Stimulated activated naive B cell treated with anti-CD40 and anti-IgM and Interleukin-4, amounts not matched to agents 10 μg/mL and 1 μg/mL and 100 μg/mL, for 72 hours (primary cell): Measurements from ENCODE around the gene PPP2R2B.

Experiments
- ATAC-seq, 2 donors: fragments of 150-1000 bp; cut with Tn5 transposase; replicated peaks; 2 replicates each; pipeline ENCODE4 v1.10.0; 2021; ENCODE audit warnings: moderate library complexity in 1 of 2
- DNase-seq: peaks from one replicate; pipeline ENCODE4 v3.0.0; 2021
- H3K27ac Mint-ChIP-seq: one replicate; pipeline ENCODE4 v1.8.0; 2022; ENCODE audit warnings: mild to moderate bottlenecking, mixed read lengths
- H3K27me3 Mint-ChIP-seq, 2 donors: one replicate each; pipeline ENCODE4 v1.8.0; 2022; ENCODE audit warnings: mixed read lengths in 2 of 2
- H3K36me3 Mint-ChIP-seq, 2 donors: one replicate each; pipeline ENCODE4 v1.8.0; 2022; ENCODE audit warnings: mixed read lengths in 2 of 2, mild to moderate bottlenecking in 1 of 2
- H3K4me1 Mint-ChIP-seq, 2 donors: one replicate each; pipeline ENCODE4 v1.8.0; 2022; ENCODE audit warnings: mixed read lengths in 2 of 2, mild to moderate bottlenecking in 1 of 2
- H3K4me3 Mint-ChIP-seq, 2 donors: one replicate each; pipeline ENCODE4 v1.8.0; 2022; ENCODE audit warnings: mild to moderate bottlenecking in 2 of 2, mixed read lengths in 2 of 2, moderate library complexity in 1 of 2
- H3K9me3 Mint-ChIP-seq, 2 donors: one replicate each; pipeline ENCODE4 v1.8.0; 2022; ENCODE audit warnings: mixed read lengths in 2 of 2, mild to moderate bottlenecking in 1 of 2

PPP2R2B gene

DNA sequence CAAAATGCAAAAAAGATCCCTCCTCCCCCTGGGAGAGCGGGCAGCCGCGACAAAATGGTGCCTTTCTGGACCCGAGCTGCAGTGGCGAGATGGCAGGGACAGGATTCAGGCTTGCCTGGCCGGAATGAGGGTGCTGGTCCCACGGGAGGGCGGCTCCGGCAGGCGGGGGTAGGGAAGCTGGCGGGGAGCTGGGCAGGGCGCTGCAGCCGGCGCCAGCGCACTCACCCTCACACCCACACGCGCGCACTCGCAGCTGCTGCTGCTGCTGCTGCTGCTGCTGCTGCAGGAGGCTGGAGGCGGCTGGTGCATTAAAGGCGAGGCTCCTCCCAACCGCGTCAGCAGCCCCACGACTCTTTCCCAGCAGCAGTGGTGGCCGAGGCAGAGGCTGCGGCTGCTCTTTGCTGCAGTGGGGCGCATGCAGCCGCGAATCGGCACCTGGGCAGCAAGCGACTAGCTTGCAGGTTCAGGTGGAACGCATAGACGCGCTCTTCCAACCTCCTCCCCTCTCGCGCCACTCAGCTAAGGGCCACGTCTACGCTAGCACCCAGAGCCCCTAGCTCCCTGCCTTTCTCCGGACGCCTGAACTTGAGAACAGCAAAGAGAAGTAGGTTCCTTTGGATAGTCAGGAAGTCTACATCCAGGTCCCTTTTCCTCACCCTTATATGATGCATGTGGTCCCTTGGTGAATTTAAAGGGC is at the start of gene PPP2R2B:
Gene PPP2R2B (minus strand): TSS at position 282 of the 697 bp plus-strand sequence.
- Mint-ChIP-seq H3K27ac (no peak within 1 kb of the TSS), H3K9me3 (no peaks in the 10 kb centered on the region), H3K36me3 (no peaks in the 10 kb centered on the region), H3K4me1 (peaks cover 6 to 7% of the 10 kb centered on the region in 2 donors), H3K4me3 (peak within 1 kb of the TSS; percentile 71 to 79), H3K27me3 (peaks cover 43 to 53% of the 10 kb centered on the region in 2 donors)
- ATAC-seq (peak; percentile 76 to 82), DNase-seq (no peak)

DNA sequence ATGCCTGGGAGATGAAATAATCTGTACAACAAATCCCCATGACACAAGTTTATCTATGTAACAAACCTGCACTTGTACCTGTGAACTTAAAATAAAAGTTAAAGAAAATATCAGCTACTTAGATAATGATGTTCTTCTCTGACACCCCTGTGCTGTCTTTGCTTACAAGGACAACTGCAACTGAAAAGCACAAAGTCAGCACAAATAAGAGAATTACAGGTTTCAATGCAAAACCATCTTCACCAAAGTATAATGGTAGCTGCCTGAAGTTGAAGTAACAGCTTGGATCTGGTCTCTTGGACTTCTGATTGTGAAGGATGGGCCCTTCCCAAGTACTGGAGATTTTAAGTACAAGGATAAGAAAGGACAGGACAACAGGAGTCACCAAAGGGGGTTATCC is 45.6 kb upstream of the PPP2R2B start:
- DNase-seq: no peak
- H3K4me3 Mint-ChIP-seq: no peak overlapping the region
- no peaks in the 10 kb centered on the region for H3K36me3 Mint-ChIP-seq
- no peak for ATAC-seq
- no peaks in the 10 kb centered on the region for H3K4me1 Mint-ChIP-seq
- no peak overlapping the region for H3K27ac Mint-ChIP-seq
- H3K27me3 Mint-ChIP-seq: peaks cover 0 to 5% of the 10 kb centered on the region in 2 donors
- peaks cover 0 to 5% of the 10 kb centered on the region in 2 donors for H3K9me3 Mint-ChIP-seq

DNA sequence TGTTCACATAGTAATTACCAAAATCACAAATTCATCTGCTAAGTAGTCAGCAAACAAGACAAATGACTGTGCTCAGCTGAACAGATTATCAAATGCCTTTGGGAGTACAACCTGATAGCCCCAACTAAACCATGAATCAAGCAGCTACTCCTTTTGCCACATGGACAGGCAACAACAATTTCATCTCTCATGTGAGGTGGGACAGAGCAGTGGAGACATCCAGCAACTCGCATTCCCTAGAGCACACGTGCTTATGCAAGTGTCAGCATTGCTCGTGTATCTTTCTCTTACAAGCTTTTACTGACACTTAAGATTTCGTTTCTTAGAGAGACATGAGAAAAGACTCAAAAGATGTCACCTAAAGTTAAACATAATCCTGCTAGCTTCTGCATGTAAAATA is 42.7 kb upstream of the PPP2R2B start:
- ATAC-seq (no peak), DNase-seq (no peak)
- H3K9me3 Mint-ChIP-seq: peaks cover 0 to 1% of the 10 kb centered on the region in 2 donors
- no peaks in the 10 kb centered on the region for H3K36me3 Mint-ChIP-seq
- H3K27me3 Mint-ChIP-seq: peaks cover 0 to 5% of the 10 kb centered on the region in 2 donors
- H3K4me1 Mint-ChIP-seq: no peaks in the 10 kb centered on the region
- no peak overlapping the region for H3K4me3 Mint-ChIP-seq
- no peak overlapping the region for H3K27ac Mint-ChIP-seq

DNA sequence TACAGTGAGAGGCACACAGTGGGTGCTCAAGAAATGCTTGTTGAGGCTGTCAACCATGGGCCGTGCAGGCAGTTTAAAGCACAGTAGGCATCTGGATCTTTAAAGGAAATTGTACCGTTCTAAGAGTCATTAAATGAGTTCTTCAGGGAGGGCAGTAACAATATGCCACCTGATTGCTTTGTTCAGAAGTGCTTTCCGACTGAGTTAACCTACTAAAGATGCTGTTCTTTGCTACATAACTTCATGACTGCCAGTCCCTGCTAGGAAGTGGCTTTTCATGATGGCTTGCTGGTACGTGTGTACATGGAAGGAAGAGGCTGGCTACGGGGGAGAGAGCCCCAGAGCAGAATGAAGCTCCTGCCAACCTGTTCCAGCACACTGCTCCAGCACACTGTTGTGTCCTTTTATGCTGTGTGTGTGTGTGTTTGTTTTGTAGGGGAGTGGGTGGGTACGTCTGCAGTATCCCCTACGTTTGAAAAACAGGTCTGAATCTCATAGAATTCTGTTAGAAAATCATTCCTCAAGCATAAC is 41.9 kb upstream of the PPP2R2B start:
- H3K4me3 Mint-ChIP-seq: no peak overlapping the region

DNA sequence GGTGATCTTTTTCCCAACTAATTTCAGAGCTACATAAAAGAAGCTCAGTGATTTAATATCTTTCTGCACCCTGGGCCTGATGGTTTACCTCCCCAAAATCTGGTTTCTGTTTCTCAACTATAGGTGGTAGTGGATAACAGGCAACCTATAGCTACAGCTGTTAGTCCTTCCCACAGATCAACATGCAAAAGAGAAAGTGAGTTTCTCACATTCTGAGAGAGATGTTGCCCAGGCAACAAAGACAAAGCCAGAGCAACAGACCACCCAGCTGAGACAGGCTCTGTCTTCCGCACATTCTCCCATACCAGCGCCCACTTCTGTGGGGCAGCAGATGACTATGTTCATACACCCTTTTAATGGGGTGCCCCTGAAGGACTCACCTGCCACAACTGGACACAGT is 40.7 kb upstream of the PPP2R2B start:
- peaks cover 0 to 1% of the 10 kb centered on the region in 2 donors for H3K9me3 Mint-ChIP-seq
- no peaks in the 10 kb centered on the region for H3K36me3 Mint-ChIP-seq
- ATAC-seq: no peak
- no peaks in the 10 kb centered on the region for H3K4me1 Mint-ChIP-seq
- H3K27me3 Mint-ChIP-seq: peaks cover 0 to 5% of the 10 kb centered on the region in 2 donors
- DNase-seq: no peak
- H3K27ac Mint-ChIP-seq: no peak overlapping the region
- no peak overlapping the region for H3K4me3 Mint-ChIP-seq

More for the DNA sequence above, 41.9 kb upstream of the PPP2R2B start:
- H3K27ac Mint-ChIP-seq: no peak overlapping the region
- DNase-seq (no peak), ATAC-seq (no peak)
- peaks cover 0 to 5% of the 10 kb centered on the region in 2 donors for H3K27me3 Mint-ChIP-seq
- no peaks in the 10 kb centered on the region for H3K36me3 Mint-ChIP-seq
- H3K9me3 Mint-ChIP-seq: peaks cover 0 to 1% of the 10 kb centered on the region in 2 donors
- no peaks in the 10 kb centered on the region for H3K4me1 Mint-ChIP-seq

DNA sequence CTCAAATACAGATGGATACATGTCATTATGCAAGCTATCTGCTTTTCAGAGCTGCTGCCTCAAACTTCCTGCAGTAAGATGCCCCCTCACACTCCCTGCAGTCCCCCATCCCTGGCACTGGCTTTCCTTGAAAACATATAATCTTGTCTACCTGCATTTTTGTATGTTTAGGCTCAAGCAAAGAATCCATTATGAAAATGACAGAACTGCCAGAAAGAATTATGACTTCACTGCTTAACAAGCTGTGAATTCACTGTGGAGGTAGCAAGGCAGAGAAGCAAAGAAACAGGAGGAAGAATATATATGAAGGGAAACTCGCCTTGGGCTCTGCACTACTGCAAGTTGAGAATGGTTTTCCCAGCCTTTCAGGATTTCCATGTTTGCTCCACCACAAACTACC is 39.4 kb upstream of the PPP2R2B start:
- no peaks in the 10 kb centered on the region for H3K36me3 Mint-ChIP-seq
- ATAC-seq (no peak), DNase-seq (no peak)
- no peak overlapping the region for H3K4me3 Mint-ChIP-seq
- H3K27me3 Mint-ChIP-seq: peaks cover 0 to 5% of the 10 kb centered on the region in 2 donors
- no peaks in the 10 kb centered on the region for H3K4me1 Mint-ChIP-seq
- no peaks in the 10 kb centered on the region for H3K9me3 Mint-ChIP-seq
- no peak overlapping the region for H3K27ac Mint-ChIP-seq

DNA sequence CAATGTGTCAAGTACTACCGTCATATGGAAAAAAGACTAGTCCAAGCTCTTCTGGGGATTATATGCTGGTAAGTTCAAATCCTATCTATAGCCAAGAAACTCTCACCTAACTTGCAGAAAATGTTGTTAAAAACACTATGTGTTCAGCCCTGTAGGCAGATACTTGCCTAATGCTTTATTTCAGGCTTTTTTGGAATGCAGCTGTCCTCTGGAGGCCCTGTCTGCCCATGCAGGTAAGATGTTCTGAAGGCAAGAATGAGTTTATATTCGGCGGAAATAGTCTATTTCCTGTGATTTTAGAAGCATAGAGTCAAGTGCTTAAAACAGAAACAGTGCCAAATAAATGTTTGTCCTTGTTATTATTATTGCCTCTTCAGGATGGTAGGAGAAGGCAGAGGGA is 34.3 kb upstream of the PPP2R2B start:
- Mint-ChIP-seq H3K4me1 (no peaks in the 10 kb centered on the region), H3K27me3 (no peaks in the 10 kb centered on the region), H3K36me3 (no peaks in the 10 kb centered on the region), H3K4me3 (no peak overlapping the region), H3K27ac (no peak overlapping the region), H3K9me3 (no peaks in the 10 kb centered on the region)
- no peak for ATAC-seq
- DNase-seq: no peak

DNA sequence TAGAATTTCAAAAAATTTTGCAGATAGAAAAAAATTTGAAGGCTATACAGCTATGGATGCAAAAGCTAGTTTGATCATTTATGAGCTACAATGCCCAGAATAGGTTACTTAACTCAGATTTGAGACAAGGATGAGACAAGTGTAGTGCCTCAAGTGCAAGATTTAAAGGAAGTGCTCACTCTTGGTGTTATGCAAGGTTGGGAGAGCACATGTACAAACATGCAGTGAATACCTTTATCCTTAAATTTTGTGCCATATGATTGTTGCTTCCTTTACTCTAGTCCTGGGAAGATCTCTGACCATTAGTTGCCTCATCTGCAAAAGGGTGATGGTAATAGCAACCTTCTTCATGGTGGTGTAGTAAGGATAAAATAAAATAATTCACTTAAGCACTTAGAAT is 31.7 kb upstream of the PPP2R2B start:
- Mint-ChIP-seq H3K27ac (no peak overlapping the region), H3K9me3 (no peaks in the 10 kb centered on the region), H3K4me3 (no peak overlapping the region), H3K36me3 (no peaks in the 10 kb centered on the region), H3K27me3 (no peaks in the 10 kb centered on the region), H3K4me1 (no peaks in the 10 kb centered on the region)
- ATAC-seq (no peak), DNase-seq (no peak)

DNA sequence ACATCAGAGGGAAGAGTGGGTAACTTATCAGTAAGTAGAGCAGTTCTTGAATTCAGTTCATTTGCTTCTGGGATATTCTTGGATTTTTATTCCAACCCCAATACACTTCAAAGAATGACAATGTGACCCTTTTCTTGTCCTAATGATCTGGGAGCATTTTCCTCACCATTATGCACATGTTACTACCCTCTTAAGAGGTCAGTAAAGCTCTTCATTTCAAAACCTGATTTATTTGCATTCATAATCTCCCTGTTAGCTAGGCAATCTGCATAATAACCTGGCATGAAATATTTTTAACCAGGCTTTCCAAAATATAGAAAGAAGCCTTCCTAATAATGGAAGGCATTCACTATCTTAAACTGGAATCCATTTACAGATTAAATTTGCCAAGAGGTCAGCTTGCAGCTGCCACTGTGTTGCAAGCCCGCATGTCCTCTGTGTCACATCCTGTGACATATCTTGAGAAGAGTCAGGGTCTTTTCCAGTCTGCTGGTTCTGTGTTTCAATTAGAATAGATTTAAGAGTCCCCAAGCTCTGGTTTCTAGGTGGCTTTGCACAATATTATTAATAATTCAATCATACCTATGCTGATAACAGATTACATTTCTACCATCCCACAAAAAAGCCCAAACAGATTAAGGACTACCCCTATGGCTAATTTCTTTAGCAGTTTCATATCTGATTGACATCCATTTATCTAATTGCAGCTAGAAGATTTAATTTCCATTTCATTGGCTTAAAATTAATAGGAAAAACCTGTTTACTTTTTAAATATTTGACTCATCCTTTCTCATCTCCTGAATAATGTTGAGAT is 30.9 kb upstream of the PPP2R2B start:
- no peaks in the 10 kb centered on the region for H3K27me3 Mint-ChIP-seq
- H3K4me3 Mint-ChIP-seq: no peak overlapping the region
- no peaks in the 10 kb centered on the region for H3K36me3 Mint-ChIP-seq
- H3K9me3 Mint-ChIP-seq: no peaks in the 10 kb centered on the region
- ATAC-seq (no peak), DNase-seq (no peak)
- H3K27ac Mint-ChIP-seq: no peak overlapping the region
- H3K4me1 Mint-ChIP-seq: no peaks in the 10 kb centered on the region

DNA sequence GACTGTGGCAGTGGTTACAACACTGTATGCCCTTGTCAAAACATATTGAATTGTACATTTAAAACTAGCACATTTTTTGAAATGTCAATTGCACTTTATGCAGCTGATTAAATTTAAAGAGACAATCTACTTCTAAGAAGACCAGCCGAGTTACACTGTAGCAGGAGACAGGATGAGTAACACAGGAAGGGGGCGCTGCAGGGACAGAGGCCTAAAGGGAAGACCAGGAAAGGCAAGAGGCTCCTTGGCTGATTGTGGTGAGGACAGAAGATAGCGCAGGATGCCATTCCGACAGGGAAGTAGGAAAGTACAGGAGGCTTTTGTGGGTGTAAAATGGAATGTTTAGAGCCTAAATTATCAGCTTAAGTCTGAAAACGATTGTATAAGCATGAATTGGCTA is 28.2 kb upstream of the PPP2R2B start:
- Mint-ChIP-seq H3K36me3 (no peaks in the 10 kb centered on the region), H3K4me1 (no peaks in the 10 kb centered on the region), H3K9me3 (no peaks in the 10 kb centered on the region), H3K27ac (no peak overlapping the region), H3K27me3 (no peaks in the 10 kb centered on the region), H3K4me3 (no peak overlapping the region)
- DNase-seq: no peak
- no peak for ATAC-seq

DNA sequence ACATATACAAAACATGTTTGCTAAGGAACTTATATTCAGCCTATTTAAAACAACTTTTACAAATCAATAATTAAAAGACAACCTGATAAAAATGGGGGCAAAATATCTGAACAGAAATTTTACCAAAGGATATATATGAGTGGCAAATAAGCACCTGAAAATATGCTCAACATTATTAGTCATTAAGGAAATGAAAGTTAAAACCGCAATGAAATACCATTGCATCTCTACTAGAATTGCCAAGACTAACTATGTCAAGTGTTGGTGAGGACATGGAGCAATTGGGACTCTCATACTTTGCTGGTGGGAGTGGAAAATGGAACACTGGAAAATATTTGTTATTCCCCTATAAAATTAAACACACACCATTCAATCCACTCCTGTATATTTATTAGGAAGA is 26.3 kb upstream of the PPP2R2B start:
- DNase-seq: no peak

DNA sequence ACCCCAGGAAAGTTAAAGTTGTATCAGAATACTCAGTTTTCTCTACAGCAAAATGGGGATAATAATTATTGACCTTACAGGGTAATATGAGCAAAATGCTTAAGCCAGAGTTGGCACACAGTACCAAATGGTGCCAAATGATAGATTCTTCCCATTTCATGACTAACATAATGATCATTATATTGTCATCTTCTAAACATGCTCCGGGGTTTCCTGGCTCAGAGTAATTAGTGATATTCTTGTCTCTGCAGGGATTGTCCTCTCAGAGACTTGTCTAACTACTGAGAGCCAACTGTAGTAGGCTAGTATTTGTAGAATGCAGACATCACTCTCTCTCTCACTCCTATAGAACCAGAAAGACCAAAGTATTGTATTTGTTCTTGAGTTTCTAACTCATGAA is 25.2 kb upstream of the PPP2R2B start:
- no peak for ATAC-seq
- DNase-seq: no peak
- Mint-ChIP-seq H3K36me3 (no peaks in the 10 kb centered on the region), H3K9me3 (peaks cover 1 to 3% of the 10 kb centered on the region in 2 donors), H3K27me3 (no peaks in the 10 kb centered on the region), H3K4me1 (no peaks in the 10 kb centered on the region), H3K27ac (no peak overlapping the region), H3K4me3 (no peak overlapping the region)

More for the DNA sequence above, 26.3 kb upstream of the PPP2R2B start:
- peaks cover 1 to 3% of the 10 kb centered on the region in 2 donors for H3K9me3 Mint-ChIP-seq
- H3K27me3 Mint-ChIP-seq: no peaks in the 10 kb centered on the region
- H3K36me3 Mint-ChIP-seq: no peaks in the 10 kb centered on the region
- no peak overlapping the region for H3K27ac Mint-ChIP-seq
- no peaks in the 10 kb centered on the region for H3K4me1 Mint-ChIP-seq
- no peak overlapping the region for H3K4me3 Mint-ChIP-seq
- ATAC-seq: no peak

DNA sequence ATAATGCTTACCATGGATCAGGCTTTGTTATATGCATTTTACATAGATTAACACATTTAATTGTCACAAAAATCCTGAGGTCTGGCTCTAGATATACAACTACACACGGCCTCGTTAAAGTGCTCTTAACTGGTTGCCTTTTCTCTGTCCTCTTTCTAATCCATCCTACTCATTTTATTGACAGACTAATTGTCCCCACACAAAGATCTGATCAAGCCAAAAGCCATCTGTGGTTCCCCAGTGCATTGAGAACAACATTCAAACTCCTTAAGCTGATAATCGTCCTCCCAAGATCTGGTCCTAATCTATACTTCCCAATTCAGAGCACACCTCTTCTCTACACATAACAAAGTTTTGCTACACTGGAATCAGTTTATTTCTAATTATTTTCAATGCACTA is 23.9 kb upstream of the PPP2R2B start:
- H3K4me3 Mint-ChIP-seq: no peak overlapping the region
- DNase-seq: no peak
- H3K27ac Mint-ChIP-seq: no peak overlapping the region
- H3K36me3 Mint-ChIP-seq: no peaks in the 10 kb centered on the region
- no peaks in the 10 kb centered on the region for H3K27me3 Mint-ChIP-seq
- no peaks in the 10 kb centered on the region for H3K4me1 Mint-ChIP-seq
- ATAC-seq: no peak
- H3K9me3 Mint-ChIP-seq: peaks cover 1 to 3% of the 10 kb centered on the region in 2 donors

DNA sequence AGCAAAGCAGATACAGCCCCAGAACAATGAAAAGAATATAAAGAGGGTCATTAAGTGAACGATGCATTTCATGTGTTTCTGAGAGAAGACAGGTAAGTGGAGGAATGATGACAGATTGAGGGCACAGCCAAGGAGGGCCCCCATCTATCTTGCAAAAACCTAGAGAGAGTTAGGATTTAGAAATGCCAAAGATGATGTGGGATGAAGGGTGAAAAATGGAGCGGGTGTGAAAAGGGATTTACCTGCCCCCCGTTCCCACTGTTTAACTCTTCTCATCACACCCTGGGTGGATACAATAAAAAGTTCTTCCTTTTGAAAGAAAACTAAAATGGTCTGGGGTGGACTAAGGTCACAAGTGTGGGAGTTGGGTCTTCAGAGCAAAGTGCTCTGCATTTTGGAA is 18.5 kb upstream of the PPP2R2B start:
- Mint-ChIP-seq H3K4me3 (no peak overlapping the region), H3K9me3 (peaks cover 3% of the 10 kb centered on the region in 2 donors), H3K27me3 (no peaks in the 10 kb centered on the region), H3K4me1 (no peaks in the 10 kb centered on the region), H3K36me3 (no peaks in the 10 kb centered on the region), H3K27ac (no peak overlapping the region)
- ATAC-seq: no peak
- DNase-seq: no peak
